Measurements from ENCODE around the gene GPR35. TPM values are rescaled to one million over a fixed set of nuclear protein-coding genes. Genes with fewer than 3 reads are reported as not detected.

GPR35 gene
- total and polyA plus RNA-seq, 7 donors, result 1.3 to 76.6 (median 7.8) TPM

DNA sequence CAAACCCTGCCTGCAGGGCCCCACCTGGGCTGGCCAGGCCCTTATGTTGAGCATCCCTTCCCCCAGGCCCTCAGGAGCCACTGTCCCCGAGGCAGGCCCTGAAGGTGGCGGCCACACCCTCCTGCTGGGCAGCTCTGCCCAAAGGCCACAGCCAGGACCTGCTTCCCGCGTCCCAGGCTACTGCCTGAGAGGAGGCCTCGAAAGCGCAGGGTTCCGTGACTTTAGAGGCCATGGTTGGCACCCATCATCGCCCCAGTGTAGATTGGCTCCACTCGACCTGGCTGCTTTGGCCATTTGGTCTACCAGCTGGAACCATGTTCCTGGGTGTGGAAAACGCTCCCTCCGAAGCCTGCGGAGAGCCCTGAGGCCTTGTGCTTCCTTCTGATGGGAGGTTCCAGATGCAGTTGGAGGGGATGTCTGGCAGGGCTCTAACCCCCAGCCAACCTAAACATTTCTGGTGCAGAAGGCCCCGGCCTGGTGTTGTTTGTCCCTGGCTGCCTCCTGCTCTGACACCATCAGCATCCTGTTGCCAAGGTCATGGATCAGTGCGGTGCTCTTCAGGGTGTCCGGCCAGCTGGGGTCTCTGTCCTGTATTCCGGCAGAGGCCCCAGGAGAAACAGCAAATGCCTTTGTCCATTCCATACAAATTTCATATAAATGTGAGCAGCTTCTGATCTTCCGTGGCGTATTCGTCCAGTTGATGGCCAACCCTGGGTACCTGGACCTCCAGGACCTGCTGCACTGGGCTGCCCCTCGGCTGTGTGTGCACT lies 24.0 kb upstream of the GPR35 start:
- no peak overlapping the region for H3K27ac ChIP-seq

GRCh38 chr2:240601831-240602160 lies 23.5 kb upstream of the GPR35 start:
- DNase-seq, result peak; percentile 57
- Histone ChIP-seq H3K9me3 (no peaks in the 10 kb centered on the region), H3K4me1 (peaks cover 0 to 18% (median 10%) of the 10 kb centered on the region in 4 donors), H3K27ac (no peak overlapping the region), H3K36me3 (peaks cover 0 to 24% (median 14%) of the 10 kb centered on the region in 4 donors), H3K27me3 (no peaks in the 10 kb centered on the region), H3K4me3 (no peak overlapping the region)
- TF ChIP-seq EP300 (IDR thresholded peaks at IDR 0.05) (no peak), CTCF (IDR thresholded peaks at IDR 0.05) (no peak), POLR2AphosphoS5 (IDR thresholded peaks at IDR 0.05) (no peak), POLR2A (IDR thresholded peaks at IDR 0.05) (no peak)
- intact Hi-C loops (cut with DNase I), result no loop called here
- WGBS, 2 donors, result 96 to 97% methylated on average over 11 of the region's 11 CpGs

More for the DNA sequence above, 24.0 kb upstream of the GPR35 start:
- peaks cover 0 to 24% (median 15%) of the 10 kb centered on the region in 4 donors for H3K4me1 ChIP-seq
- H3K9me3 ChIP-seq, result no peaks in the 10 kb centered on the region
- peaks cover 0 to 24% (median 14%) of the 10 kb centered on the region in 4 donors for H3K36me3 ChIP-seq
- 85 to 93% methylated on average over 20 of the region's 20 CpGs for WGBS, 2 donors
- no peak overlapping the region for H3K4me3 ChIP-seq
- TF ChIP-seq CTCF (IDR thresholded peaks at IDR 0.05), result no peak
- no peak for TF ChIP-seq POLR2A (IDR thresholded peaks at IDR 0.05)
- TF ChIP-seq EP300 (IDR thresholded peaks at IDR 0.05), result no peak
- intact Hi-C loops (cut with DNase I), result no loop called here
- DNase-seq, result peak; percentile 58
- H3K27me3 ChIP-seq, result no peaks in the 10 kb centered on the region

GRCh38 chr2:240602266-240603050 lies 22.8 kb upstream of the GPR35 start:
- Histone ChIP-seq H3K4me3 (no peak overlapping the region), H3K4me1 (peaks cover 0 to 14% (median 4%) of the 10 kb centered on the region in 4 donors), H3K9me3 (no peaks in the 10 kb centered on the region), H3K27ac (no peak overlapping the region), H3K36me3 (peaks cover 0 to 24% (median 14%) of the 10 kb centered on the region in 4 donors), H3K27me3 (no peaks in the 10 kb centered on the region)
- TF ChIP-seq EP300 (IDR thresholded peaks at IDR 0.05) (no peak), POLR2A (IDR thresholded peaks at IDR 0.05) (no peak), POLR2AphosphoS5 (IDR thresholded peaks at IDR 0.05) (no peak), CTCF (IDR thresholded peaks at IDR 0.05) (no peak)
- WGBS, 2 donors, result 87 to 90% methylated on average over 32 of the region's 32 CpGs
- peak; percentile 48 for DNase-seq
- intact Hi-C loops (cut with DNase I), result no loop called here

- WGBS, 2 donors, result 81 to 87% methylated on average over 22 of the region's 22 CpGs
- intact Hi-C loops (cut with DNase I), result no loop called here
- H3K27me3 ChIP-seq, result no peaks in the 10 kb centered on the region
- peaks cover 0 to 17% (median 11%) of the 10 kb centered on the region in 4 donors for H3K36me3 ChIP-seq
- peak; percentile 56 for DNase-seq
- no peak overlapping the region for H3K27ac ChIP-seq
- peaks cover 0 to 8% (median 3%) of the 10 kb centered on the region in 4 donors for H3K4me1 ChIP-seq
- H3K4me3 ChIP-seq, result no peak overlapping the region
- TF ChIP-seq POLR2A (IDR thresholded peaks at IDR 0.05) (no peak), CTCF (IDR thresholded peaks at IDR 0.05) (no peak), POLR2AphosphoS5 (IDR thresholded peaks at IDR 0.05) (no peak), EP300 (IDR thresholded peaks at IDR 0.05) (no peak)
- no peaks in the 10 kb centered on the region for H3K9me3 ChIP-seq
These were observed 22.0 kb upstream of the GPR35 start for GRCh38 chr2:240603081-240603835.

Data from sigmoid colon (tissue), 7 donors.